ENCODE data around the gene CYS1. TPM values are rescaled to one million over a fixed set of nuclear protein-coding genes. Genes with fewer than 3 reads are reported as not detected.
"Not testable (repeated sequence)": the region's sequence is repeated elsewhere in the genome, so short reads cannot be mapped to it uniquely, and the experiment has no call there.

CYS1 gene
- total RNA-seq, 3 donors from 2014 or later (not counting 1 experiment from before 2014, with no cell fraction given) = not detected

DNA sequence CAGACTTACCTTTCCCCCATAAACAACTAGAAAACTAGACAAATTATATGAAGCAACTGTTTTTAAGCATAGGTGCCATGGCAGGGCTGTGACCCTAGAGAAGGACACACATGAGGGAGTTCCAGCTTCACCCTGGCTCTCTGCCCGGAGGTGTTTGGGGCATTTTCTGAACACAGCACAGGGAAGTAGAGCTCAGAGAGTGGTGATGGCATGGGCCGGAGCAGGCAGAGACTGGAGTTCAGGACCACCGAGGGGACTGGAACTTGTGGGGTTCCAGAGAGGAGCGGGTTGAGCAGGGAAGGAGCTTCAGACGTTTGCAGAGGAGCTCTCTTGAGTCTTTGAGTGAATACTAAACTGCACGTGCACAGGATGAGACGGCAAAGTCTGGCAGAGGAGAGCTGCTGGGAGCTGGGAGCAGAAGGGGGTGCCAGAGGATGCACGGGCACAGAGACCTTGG lies 63.4 kb downstream of the CYS1 start:
- H3K4me1 ChIP-seq (ENCODE audit: control insufficient read depth, insufficient read depth, low read length) = no peaks in the 10 kb centered on the region
- H3K4me3 Mint-ChIP-seq = no peak overlapping the region
- no peaks in the 10 kb centered on the region for H3K36me3 Mint-ChIP-seq
- DNase-seq = no peak
- no peak overlapping the region for H3K27ac ChIP-seq (ENCODE audit: low read length)
- no peaks in the 10 kb centered on the region for H3K27me3 ChIP-seq (ENCODE audit: control insufficient read depth, insufficient read depth, low read length)
- H3K27me3 Mint-ChIP-seq (ENCODE audit: low read depth in 2 of 2) = no peaks in the 10 kb centered on the region
- no peaks in the 10 kb centered on the region for H3K36me3 ChIP-seq (ENCODE audit: control insufficient read depth, insufficient read depth, low read length)
- H3K4me3 ChIP-seq (ENCODE audit: low read length) = no peak overlapping the region
- peaks cover 0 to 5% of the 10 kb centered on the region in 2 donors for H3K4me1 Mint-ChIP-seq
- intact Hi-C loops (cut with micrococcal nuclease) = no loop called here
- ATAC-seq = no peak
- H3K9me3 Mint-ChIP-seq = no peaks in the 10 kb centered on the region
- H3K27ac Mint-ChIP-seq = no peak overlapping the region
- no peaks in the 10 kb centered on the region for H3K9me3 ChIP-seq (ENCODE audit: control insufficient read depth, insufficient read depth, low read length)
- TF ChIP-seq, protein P1, sequence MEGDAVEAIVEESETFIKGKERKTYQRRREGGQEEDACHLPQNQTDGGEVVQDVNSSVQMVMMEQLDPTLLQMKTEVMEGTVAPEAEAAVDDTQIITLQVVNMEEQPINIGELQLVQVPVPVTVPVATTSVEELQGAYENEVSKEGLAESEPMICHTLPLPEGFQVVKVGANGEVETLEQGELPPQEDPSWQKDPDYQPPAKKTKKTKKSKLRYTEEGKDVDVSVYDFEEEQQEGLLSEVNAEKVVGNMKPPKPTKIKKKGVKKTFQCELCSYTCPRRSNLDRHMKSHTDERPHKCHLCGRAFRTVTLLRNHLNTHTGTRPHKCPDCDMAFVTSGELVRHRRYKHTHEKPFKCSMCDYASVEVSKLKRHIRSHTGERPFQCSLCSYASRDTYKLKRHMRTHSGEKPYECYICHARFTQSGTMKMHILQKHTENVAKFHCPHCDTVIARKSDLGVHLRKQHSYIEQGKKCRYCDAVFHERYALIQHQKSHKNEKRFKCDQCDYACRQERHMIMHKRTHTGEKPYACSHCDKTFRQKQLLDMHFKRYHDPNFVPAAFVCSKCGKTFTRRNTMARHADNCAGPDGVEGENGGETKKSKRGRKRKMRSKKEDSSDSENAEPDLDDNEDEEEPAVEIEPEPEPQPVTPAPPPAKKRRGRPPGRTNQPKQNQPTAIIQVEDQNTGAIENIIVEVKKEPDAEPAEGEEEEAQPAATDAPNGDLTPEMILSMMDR (IDR thresholded peaks at IDR 0.05) = no peak
- 93% methylated on average over 8 of the region's 8 CpGs for WGBS (ENCODE audit: insufficient coverage)

- Histone ChIP-seq H3K27ac (ENCODE audit: low read length) (no peak overlapping the region), H3K4me1 (ENCODE audit: control insufficient read depth, insufficient read depth, low read length) (no peaks in the 10 kb centered on the region), H3K27me3 (ENCODE audit: control insufficient read depth, insufficient read depth, low read length) (no peaks in the 10 kb centered on the region), H3K9me3 (ENCODE audit: control insufficient read depth, insufficient read depth, low read length) (no peaks in the 10 kb centered on the region), H3K36me3 (ENCODE audit: control insufficient read depth, insufficient read depth, low read length) (no peaks in the 10 kb centered on the region), H3K4me3 (ENCODE audit: low read length) (no peak overlapping the region)
- Mint-ChIP-seq H3K9me3 (no peaks in the 10 kb centered on the region), H3K27ac (no peak overlapping the region), H3K27me3 (ENCODE audit: low read depth in 2 of 2) (no peaks in the 10 kb centered on the region), H3K4me1 (peaks cover 0 to 5% of the 10 kb centered on the region in 2 donors), H3K4me3 (no peak overlapping the region), H3K36me3 (no peaks in the 10 kb centered on the region)
- 97% methylated on average over 35 of the region's 35 CpGs for WGBS (ENCODE audit: insufficient coverage)
- no peak for ATAC-seq
- TF ChIP-seq, protein P1 (IDR thresholded peaks at IDR 0.05) = no peak
- intact Hi-C loops (cut with micrococcal nuclease) = no loop called here
- DNase-seq = no peak
These were observed 64.0 kb downstream of the CYS1 start for GRCh38 chr2:10016001-10016801.

DNA sequence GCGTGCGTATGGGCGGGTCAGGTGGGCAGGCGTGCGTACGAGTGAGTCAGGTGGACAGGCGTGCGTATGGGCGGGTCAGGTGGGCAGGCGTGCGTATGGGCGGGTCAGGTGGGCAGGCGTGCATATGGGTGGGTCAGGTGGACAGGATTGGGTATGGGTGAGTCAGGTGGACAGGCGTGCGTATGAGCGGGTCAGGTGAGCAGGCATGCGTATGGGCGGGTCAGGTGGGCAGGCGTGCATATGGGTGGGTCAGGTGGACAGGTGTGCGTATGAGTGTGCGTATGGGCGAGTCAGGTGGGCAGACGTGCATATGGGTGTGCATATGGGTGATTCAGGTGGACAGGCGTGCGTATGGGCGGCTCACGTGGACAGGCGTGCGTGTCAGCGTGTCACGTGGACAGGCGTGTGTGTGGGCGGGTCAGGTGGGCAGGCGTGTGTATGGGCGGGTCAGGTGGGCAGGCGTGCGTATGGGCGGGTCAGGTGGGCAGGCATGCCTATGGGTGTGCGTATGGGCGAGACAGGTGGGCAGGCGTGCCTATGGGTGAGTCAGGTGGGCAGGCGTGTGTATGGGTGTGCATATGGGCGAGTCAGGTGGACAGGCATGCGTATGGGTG lies 64.7 kb downstream of the CYS1 start:
- H3K36me3 ChIP-seq (ENCODE audit: control insufficient read depth, insufficient read depth, low read length); H3K27ac ChIP-seq (ENCODE audit: low read length); H3K4me1 ChIP-seq (ENCODE audit: control insufficient read depth, insufficient read depth, low read length); H3K9me3 ChIP-seq (ENCODE audit: control insufficient read depth, insufficient read depth, low read length); ATAC-seq; H3K9me3 Mint-ChIP-seq; intact Hi-C loops (cut with micrococcal nuclease); H3K27me3 ChIP-seq (ENCODE audit: control insufficient read depth, insufficient read depth, low read length); H3K4me1 Mint-ChIP-seq; H3K27me3 Mint-ChIP-seq (ENCODE audit: low read depth in 2 of 2); DNase-seq; H3K4me3 ChIP-seq (ENCODE audit: low read length); H3K4me3 Mint-ChIP-seq; H3K27ac Mint-ChIP-seq; H3K36me3 Mint-ChIP-seq: not testable (repeated sequence)
- WGBS (ENCODE audit: insufficient coverage) = 98% methylated on average over 41 of the region's 44 CpGs

DNA sequence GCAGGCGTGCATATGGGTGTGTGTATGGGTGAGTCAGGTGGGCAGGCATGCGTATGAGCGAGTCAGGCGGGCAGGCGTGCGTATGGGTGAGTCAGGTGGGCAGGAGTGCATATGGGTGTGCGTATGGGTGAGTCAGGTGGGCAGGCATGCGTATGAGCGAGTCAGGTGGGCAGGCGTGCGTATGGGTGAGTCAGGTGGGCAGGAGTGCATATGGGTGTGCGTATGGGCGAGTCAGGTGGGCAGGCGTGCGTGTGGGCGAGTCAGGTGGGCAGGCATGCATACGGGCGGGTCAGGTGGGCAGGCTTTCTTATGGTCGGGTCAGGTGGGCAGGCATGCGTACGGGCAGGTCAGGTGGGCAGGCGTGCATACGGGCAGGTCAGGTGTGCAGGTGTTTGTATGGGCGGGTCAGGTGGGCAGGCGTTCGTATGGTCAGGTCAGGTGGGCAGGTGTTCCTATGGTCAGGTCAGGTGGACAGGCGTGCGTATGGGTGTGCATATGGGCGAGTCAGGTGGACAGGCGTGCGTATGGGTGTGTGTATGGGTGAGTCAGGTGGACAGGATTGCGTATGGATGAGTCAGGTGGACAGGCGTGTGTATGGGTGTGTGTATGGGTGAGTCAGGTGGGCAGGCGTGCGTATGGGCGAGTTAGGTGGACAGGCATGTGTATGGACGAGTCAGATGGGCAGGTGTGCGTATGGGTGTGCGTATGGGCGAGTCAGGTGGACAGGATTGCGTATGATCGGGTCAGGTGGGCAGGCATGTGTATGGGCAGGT lies 65.6 kb downstream of the CYS1 start:
- Mint-ChIP-seq H3K4me3 (no peak overlapping the region), H3K4me1 (peaks cover 0 to 5% of the 10 kb centered on the region in 2 donors), H3K9me3 (no peaks in the 10 kb centered on the region), H3K36me3 (no peaks in the 10 kb centered on the region), H3K27me3 (ENCODE audit: low read depth in 2 of 2) (no peaks in the 10 kb centered on the region), H3K27ac (no peak overlapping the region)
- Histone ChIP-seq H3K4me3 (ENCODE audit: low read length) (no peak overlapping the region), H3K9me3 (ENCODE audit: control insufficient read depth, insufficient read depth, low read length) (no peaks in the 10 kb centered on the region), H3K36me3 (ENCODE audit: control insufficient read depth, insufficient read depth, low read length) (no peaks in the 10 kb centered on the region), H3K27me3 (ENCODE audit: control insufficient read depth, insufficient read depth, low read length) (no peaks in the 10 kb centered on the region), H3K27ac (ENCODE audit: low read length) (no peak overlapping the region), H3K4me1 (ENCODE audit: control insufficient read depth, insufficient read depth, low read length) (no peaks in the 10 kb centered on the region)
- WGBS (ENCODE audit: insufficient coverage) = 95% methylated on average over 42 of the region's 42 CpGs
- ATAC-seq (no peak), DNase-seq (no peak)
- TF ChIP-seq, protein P1 (IDR thresholded peaks at IDR 0.05) = no peak
- intact Hi-C loops (cut with micrococcal nuclease) = no loop called here

DNA sequence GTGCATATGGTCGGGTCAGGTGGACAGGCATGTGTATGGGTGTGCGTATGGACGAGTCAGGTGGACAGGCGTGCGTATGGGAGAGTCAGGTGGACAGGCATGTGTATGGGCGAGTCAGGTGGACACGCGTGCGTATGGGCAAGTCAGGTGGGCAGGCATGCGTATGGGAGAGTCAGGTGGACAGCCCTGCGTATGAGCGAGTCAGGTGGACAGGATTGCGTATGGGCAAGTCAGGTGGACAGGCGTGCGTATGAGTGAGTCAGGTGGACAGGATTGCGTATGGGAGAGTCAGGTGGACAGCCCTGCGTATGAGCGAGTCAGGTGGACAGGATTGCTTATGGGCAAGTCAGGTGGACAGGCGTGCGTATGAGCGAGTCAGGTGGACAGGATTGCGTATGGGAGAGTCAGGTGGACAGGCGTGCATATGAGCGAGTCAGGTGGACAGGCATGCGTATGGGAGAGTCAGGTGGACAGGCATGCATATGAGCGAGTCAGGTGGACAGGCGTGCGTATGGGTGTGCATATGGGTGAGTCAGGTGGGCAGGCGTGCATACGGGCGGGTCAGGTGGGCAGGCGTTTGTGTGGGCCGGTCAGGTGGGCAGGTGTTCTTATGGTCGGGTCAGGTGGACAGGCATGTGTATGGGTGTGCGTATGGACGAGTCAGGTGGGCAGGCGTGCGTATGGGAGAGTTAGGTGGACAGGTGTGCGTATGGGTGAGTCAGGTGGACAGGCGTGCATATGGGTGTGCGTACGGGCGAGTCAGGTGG lies 66.4 kb downstream of the CYS1 start:
- H3K4me1 ChIP-seq (ENCODE audit: control insufficient read depth, insufficient read depth, low read length); H3K9me3 Mint-ChIP-seq; H3K4me3 ChIP-seq (ENCODE audit: low read length); H3K27ac Mint-ChIP-seq; H3K9me3 ChIP-seq (ENCODE audit: control insufficient read depth, insufficient read depth, low read length); H3K4me3 Mint-ChIP-seq; H3K36me3 Mint-ChIP-seq; H3K27ac ChIP-seq (ENCODE audit: low read length); DNase-seq; H3K27me3 Mint-ChIP-seq (ENCODE audit: low read depth in 2 of 2); intact Hi-C loops (cut with micrococcal nuclease); H3K36me3 ChIP-seq (ENCODE audit: control insufficient read depth, insufficient read depth, low read length); H3K27me3 ChIP-seq (ENCODE audit: control insufficient read depth, insufficient read depth, low read length); ATAC-seq; H3K4me1 Mint-ChIP-seq: not testable (repeated sequence)
- WGBS (ENCODE audit: insufficient coverage) = 97% methylated on average over 43 of the region's 43 CpGs
